ENCODE measurements around the gene PIP4K2A.

GRCh38 chr10:22754296-22754695, 39.9 kb upstream of the PIP4K2A start:
- TF ChIP-seq CTCF (IDR thresholded peaks at IDR 0.05) (no peak), POLR2A (IDR thresholded peaks at IDR 0.05) (no peak)
